Naive B cell (primary cell): Measurements from ENCODE around the gene TSG101. TPM values are rescaled to one million over a fixed set of nuclear protein-coding genes. Genes with fewer than 3 reads are reported as not detected.

ENCODE experiments used
- ATAC-seq, 2 donors: fragments of 150-1000 bp; cut with Tn5 transposase; 2 replicates each; pipeline ENCODE4 v1.10.0; 2021; ENCODE audit warnings: low read depth in 2 of 2, mild to moderate bottlenecking in 2 of 2, moderate library complexity in 2 of 2
- DNase-seq: peaks from one replicate; pipeline ENCODE4 v3.0.0; 2022
- H3K27ac Mint-ChIP-seq, 6 donors: one replicate each; pipeline ENCODE4 v1.8.0; 2020 to 2022; ENCODE audit warnings: mild to moderate bottlenecking in 6 of 6, mixed read lengths in 6 of 6, moderate library complexity in 5 of 6, inconsistent platforms in 2 of 6
- H3K27me3 Mint-ChIP-seq, 3 donors: one replicate each; pipeline ENCODE4 v1.8.0; 2021 to 2022; ENCODE audit warnings: mixed read lengths in 3 of 3, mild to moderate bottlenecking in 1 of 3
- H3K36me3 Mint-ChIP-seq, 2 donors: one replicate each; pipeline ENCODE4 v1.8.0; 2020 to 2022; ENCODE audit warnings: mixed read lengths in 2 of 2, inconsistent platforms in 1 of 2, mild to moderate bottlenecking in 1 of 2
- H3K4me1 Mint-ChIP-seq, 3 donors: one replicate each; pipeline ENCODE4 v1.8.0; 2020 to 2022; ENCODE audit warnings: mixed read lengths in 3 of 3, inconsistent platforms in 1 of 3, mild to moderate bottlenecking in 1 of 3, moderate library complexity in 1 of 3
- H3K4me3 Mint-ChIP-seq, 8 donors: one replicate each; pipeline ENCODE4 v1.8.0; 2020 to 2022; ENCODE audit warnings: mild to moderate bottlenecking in 8 of 8, mixed read lengths in 8 of 8, moderate library complexity in 8 of 8, inconsistent platforms in 2 of 8
- H3K9me3 Mint-ChIP-seq, 7 donors: one replicate each; pipeline ENCODE4 v1.8.0; 2020 to 2022; ENCODE audit warnings: mixed read lengths in 7 of 7, mild to moderate bottlenecking in 5 of 7, inconsistent platforms in 2 of 7, moderate library complexity in 1 of 7
- polyA plus RNA-seq, 6 donors: library from polyadenylated mRNA; unstranded; fragments of 300-500 nt; fragmentation: Illumina TruSeq; gene quantifications; one replicate each; pipeline ENCODE4 v1.2.3, GENCODE V29; 2021; ENCODE audit warnings: low read depth in 6 of 6

Gene TSG101
- polyA plus RNA-seq, 6 donors from 2014 or later: 72.9 to 101 (median 87.0) TPM

- Mint-ChIP-seq H3K27ac (peak overlapping the region in 1 of 6 donors; percentile 83), H3K4me1 (peaks cover 5 to 9% (median 7%) of the 10 kb centered on the region in 3 donors), H3K27me3 (no peaks in the 10 kb centered on the region), H3K36me3 (peaks cover 7 to 41% of the 10 kb centered on the region in 2 donors), H3K9me3 (peaks cover 0 to 1% (median 0%) of the 10 kb centered on the region in 7 donors), H3K4me3 (no peak overlapping the region)
- no peak for DNase-seq
- peak in 1 of 2 donors; percentile 45 for ATAC-seq
Measured at GRCh38 chr11:18485913-18486528, 40.7 kb downstream of the TSG101 start.

- H3K4me1 Mint-ChIP-seq: no peaks in the 10 kb centered on the region
- DNase-seq: no peak
- H3K27ac Mint-ChIP-seq: no peak overlapping the region
- H3K36me3 Mint-ChIP-seq: peaks cover 42 to 47% of the 10 kb centered on the region in 2 donors
- ATAC-seq: no peak
- H3K4me3 Mint-ChIP-seq: no peak overlapping the region
- H3K9me3 Mint-ChIP-seq: peaks cover 0 to 1% (median 0%) of the 10 kb centered on the region in 7 donors
- H3K27me3 Mint-ChIP-seq: no peaks in the 10 kb centered on the region
Measured at GRCh38 chr11:18479063-18479462, 47.7 kb downstream of the TSG101 start.

- Mint-ChIP-seq H3K36me3 (peaks cover 12% of the 10 kb centered on the region in 2 donors), H3K27ac (peak overlapping the region in 1 of 6 donors; percentile 22), H3K4me1 (no peaks in the 10 kb centered on the region), H3K4me3 (no peak overlapping the region), H3K27me3 (no peaks in the 10 kb centered on the region), H3K9me3 (no peaks in the 10 kb centered on the region)
- no peak for ATAC-seq
- no peak for DNase-seq
Measured at GRCh38 chr11:18472587-18472986, 54.2 kb downstream of the TSG101 start.

DNA sequence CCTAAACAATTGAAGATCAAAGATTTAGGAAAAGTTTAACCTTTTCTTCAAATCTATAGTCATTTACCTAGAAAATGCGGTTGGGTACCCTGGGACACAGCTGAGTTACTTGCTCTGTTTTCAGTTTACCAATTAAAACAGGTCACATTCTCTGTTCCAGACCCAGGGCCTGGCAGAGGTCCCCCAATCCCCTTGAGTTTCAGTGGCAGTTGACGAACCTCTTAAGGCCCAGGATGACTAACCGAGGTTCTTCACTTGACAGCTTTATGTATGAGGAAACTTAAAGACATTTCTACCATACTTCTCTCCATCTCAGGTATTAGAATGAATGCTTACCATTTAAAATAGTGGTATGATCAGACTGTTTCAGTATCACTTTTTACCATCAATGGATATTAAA is 54.7 kb downstream of the TSG101 start:
- Mint-ChIP-seq H3K4me3 (no peak overlapping the region), H3K4me1 (no peaks in the 10 kb centered on the region), H3K9me3 (no peaks in the 10 kb centered on the region), H3K27ac (peak overlapping the region in 1 of 6 donors; percentile 67), H3K27me3 (no peaks in the 10 kb centered on the region), H3K36me3 (peaks cover 8 to 10% of the 10 kb centered on the region in 2 donors)
- ATAC-seq (no peak), DNase-seq (no peak)

- ATAC-seq: no peak
- no peaks in the 10 kb centered on the region for H3K27me3 Mint-ChIP-seq
- H3K4me1 Mint-ChIP-seq: no peaks in the 10 kb centered on the region
- H3K36me3 Mint-ChIP-seq: no peaks in the 10 kb centered on the region
- H3K9me3 Mint-ChIP-seq: no peaks in the 10 kb centered on the region
- H3K4me3 Mint-ChIP-seq: no peak overlapping the region
- no peak for DNase-seq
- no peak overlapping the region for H3K27ac Mint-ChIP-seq
Measured at GRCh38 chr11:18468961-18469360, 57.8 kb downstream of the TSG101 start.

- H3K4me1 Mint-ChIP-seq: no peaks in the 10 kb centered on the region
- no peak overlapping the region for H3K4me3 Mint-ChIP-seq
- H3K27me3 Mint-ChIP-seq: no peaks in the 10 kb centered on the region
- ATAC-seq (no peak), DNase-seq (no peak)
- no peaks in the 10 kb centered on the region for H3K36me3 Mint-ChIP-seq
- H3K9me3 Mint-ChIP-seq: no peaks in the 10 kb centered on the region
- H3K27ac Mint-ChIP-seq: peak overlapping the region in 1 of 6 donors; percentile 71
Measured at GRCh38 chr11:18468059-18468458, 58.7 kb downstream of the TSG101 start.

DNA sequence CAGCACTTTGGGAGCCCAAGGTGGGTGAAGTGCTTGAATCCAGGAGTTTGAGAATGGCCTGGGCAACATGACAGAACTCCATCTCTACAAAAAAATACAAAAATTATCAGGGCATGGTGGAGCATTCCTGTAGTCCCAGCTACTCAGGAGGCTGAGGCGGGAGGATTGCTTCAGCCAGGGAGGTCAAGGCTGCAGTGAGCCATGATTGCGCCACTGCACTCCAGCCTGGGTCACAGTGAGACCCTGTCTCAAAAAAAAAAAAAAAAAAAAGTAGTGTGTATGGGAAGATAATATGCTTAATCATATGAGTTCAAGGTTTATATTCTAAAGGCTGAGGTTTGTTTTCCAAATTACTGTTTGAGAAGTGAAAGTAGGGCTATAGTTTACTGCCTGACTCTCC is 60.3 kb downstream of the TSG101 start:
- no peak for ATAC-seq
- DNase-seq: no peak
- H3K4me1 Mint-ChIP-seq: no peaks in the 10 kb centered on the region
- H3K27me3 Mint-ChIP-seq: no peaks in the 10 kb centered on the region
- peak overlapping the region in 3 of 6 donors; percentile 13 to 85 (median 21) for H3K27ac Mint-ChIP-seq
- no peaks in the 10 kb centered on the region for H3K9me3 Mint-ChIP-seq
- no peak overlapping the region for H3K4me3 Mint-ChIP-seq
- H3K36me3 Mint-ChIP-seq: no peaks in the 10 kb centered on the region

DNA sequence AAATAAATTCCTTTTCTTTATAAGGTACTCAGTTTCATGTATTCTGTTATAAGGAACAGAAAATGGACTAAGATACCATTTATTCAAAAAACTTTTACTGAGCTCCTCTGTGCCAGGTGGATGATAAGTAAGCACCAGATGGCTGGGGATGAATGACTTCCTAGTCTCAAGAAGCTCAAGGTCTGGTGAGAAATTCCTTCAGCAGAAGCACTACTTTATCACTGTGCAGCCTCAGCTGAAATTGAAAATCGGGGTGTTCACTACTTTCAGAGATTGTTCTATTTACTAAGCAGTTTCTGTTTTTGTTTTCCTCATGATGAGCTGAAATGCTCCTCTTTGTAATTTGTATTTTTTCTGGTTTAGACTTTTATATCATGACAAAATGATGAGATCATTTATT is 63.3 kb downstream of the TSG101 start:
- ATAC-seq (no peak), DNase-seq (no peak)
- H3K4me3 Mint-ChIP-seq: no peak overlapping the region
- H3K27me3 Mint-ChIP-seq: no peaks in the 10 kb centered on the region
- no peaks in the 10 kb centered on the region for H3K36me3 Mint-ChIP-seq
- H3K9me3 Mint-ChIP-seq: no peaks in the 10 kb centered on the region
- no peaks in the 10 kb centered on the region for H3K4me1 Mint-ChIP-seq
- H3K27ac Mint-ChIP-seq: no peak overlapping the region

DNA sequence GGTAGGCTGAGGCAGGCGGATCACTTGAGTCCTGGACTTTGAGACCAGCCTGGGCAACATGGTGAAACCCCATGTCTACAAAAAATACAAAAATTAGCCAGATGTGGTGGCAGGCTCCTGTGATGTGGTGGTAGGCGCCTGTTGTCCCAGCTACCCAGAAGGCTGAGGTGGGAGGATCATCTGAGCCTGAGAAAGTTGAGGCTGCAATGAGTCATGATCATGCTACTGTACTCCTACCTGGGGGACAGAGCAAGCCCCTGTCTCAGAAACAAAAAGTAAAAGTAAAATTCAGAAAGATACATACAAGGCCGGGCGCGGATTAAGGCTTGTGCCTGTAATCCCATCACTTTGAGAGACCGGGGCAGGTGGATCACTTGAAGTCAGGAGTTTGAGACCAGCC is 64.8 kb downstream of the TSG101 start:
- H3K4me3 Mint-ChIP-seq: peak overlapping the region in 1 of 8 donors; percentile 25
- no peaks in the 10 kb centered on the region for H3K36me3 Mint-ChIP-seq
- ATAC-seq (no peak), DNase-seq (no peak)
- no peaks in the 10 kb centered on the region for H3K9me3 Mint-ChIP-seq
- no peaks in the 10 kb centered on the region for H3K4me1 Mint-ChIP-seq
- H3K27ac Mint-ChIP-seq: no peak overlapping the region
- no peaks in the 10 kb centered on the region for H3K27me3 Mint-ChIP-seq

DNA sequence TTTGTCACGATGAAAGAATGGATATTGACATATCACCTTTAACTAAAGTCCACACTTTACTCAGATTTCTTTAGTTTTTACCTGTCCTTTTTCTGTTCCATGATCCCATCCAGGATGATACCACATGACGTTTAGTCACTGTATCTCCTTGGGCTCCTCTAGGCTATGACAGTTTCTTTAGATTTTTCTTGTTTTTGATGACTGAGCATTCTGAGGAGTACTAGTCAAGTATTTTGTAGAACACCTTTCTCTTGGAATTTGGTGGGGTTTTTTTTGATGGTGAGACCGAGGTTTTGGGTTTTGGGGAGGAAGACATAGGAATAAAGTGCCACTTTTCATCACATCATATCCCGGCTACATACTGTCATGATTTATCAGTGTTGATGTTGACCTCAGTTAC is 67.1 kb downstream of the TSG101 start:
- H3K4me1 Mint-ChIP-seq: peaks cover 0 to 5% (median 0%) of the 10 kb centered on the region in 3 donors
- ATAC-seq (no peak), DNase-seq (no peak)
- peaks cover 0 to 2% (median 0%) of the 10 kb centered on the region in 7 donors for H3K9me3 Mint-ChIP-seq
- H3K36me3 Mint-ChIP-seq: no peaks in the 10 kb centered on the region
- no peak overlapping the region for H3K4me3 Mint-ChIP-seq
- H3K27me3 Mint-ChIP-seq: peaks cover 0 to 8% (median 6%) of the 10 kb centered on the region in 3 donors
- no peak overlapping the region for H3K27ac Mint-ChIP-seq

DNA sequence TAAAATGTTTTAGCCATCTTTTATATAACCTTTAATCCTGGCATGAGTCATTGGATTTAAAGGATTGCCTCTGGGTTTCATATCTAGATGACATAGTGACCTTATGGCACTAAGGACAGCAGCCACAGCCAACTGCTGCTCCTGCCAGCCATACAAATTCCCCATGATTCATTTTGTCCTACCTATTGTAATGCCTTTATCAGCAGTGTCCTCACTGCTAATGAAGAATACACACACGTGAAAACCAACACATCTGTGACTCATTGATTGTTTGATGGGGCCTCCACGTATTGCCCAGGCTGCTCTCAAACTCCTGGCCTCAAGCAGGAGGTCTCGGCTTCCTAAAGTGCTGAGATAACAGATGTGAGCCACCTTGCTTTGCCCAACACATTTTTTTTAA is 69.3 kb downstream of the TSG101 start:
- H3K9me3 Mint-ChIP-seq: peaks cover 0 to 2% (median 0%) of the 10 kb centered on the region in 7 donors
- H3K27me3 Mint-ChIP-seq: peaks cover 0 to 12% (median 8%) of the 10 kb centered on the region in 3 donors
- H3K36me3 Mint-ChIP-seq: no peaks in the 10 kb centered on the region
- ATAC-seq (no peak), DNase-seq (no peak)
- H3K27ac Mint-ChIP-seq: no peak overlapping the region
- no peak overlapping the region for H3K4me3 Mint-ChIP-seq
- peaks cover 0 to 5% (median 0%) of the 10 kb centered on the region in 3 donors for H3K4me1 Mint-ChIP-seq

- peak in 1 of 2 donors; percentile 56 for ATAC-seq
- no peak for DNase-seq
- no peaks in the 10 kb centered on the region for H3K36me3 Mint-ChIP-seq
- H3K4me3 Mint-ChIP-seq: peak within 1 kb of the TSS in 4 of 8 donors; percentile 50 to 65 (median 62)
- peak within 1 kb of the TSS in 2 of 6 donors; percentile 81 to 94 for H3K27ac Mint-ChIP-seq
- peaks cover 0 to 12% (median 8%) of the 10 kb centered on the region in 3 donors for H3K27me3 Mint-ChIP-seq
- peaks cover 0 to 2% (median 0%) of the 10 kb centered on the region in 7 donors for H3K9me3 Mint-ChIP-seq
- H3K4me1 Mint-ChIP-seq: peaks cover 0 to 5% (median 0%) of the 10 kb centered on the region in 3 donors
Measured at GRCh38 chr11:18455686-18456372, 70.9 kb downstream of the TSG101 start, which contains the start of gene LDHAL6A. Gene LDHAL6A (plus strand): TSS chr11:18455856. CDS start chr11:18456681, 825 bp downstream.

- ATAC-seq: no peak
- H3K4me3 Mint-ChIP-seq: no peak overlapping the region
- H3K27me3 Mint-ChIP-seq: peaks cover 15 to 19% (median 19%) of the 10 kb centered on the region in 3 donors
Measured at GRCh38 chr11:18452927-18453326, 73.8 kb downstream of the TSG101 start.

DNA sequence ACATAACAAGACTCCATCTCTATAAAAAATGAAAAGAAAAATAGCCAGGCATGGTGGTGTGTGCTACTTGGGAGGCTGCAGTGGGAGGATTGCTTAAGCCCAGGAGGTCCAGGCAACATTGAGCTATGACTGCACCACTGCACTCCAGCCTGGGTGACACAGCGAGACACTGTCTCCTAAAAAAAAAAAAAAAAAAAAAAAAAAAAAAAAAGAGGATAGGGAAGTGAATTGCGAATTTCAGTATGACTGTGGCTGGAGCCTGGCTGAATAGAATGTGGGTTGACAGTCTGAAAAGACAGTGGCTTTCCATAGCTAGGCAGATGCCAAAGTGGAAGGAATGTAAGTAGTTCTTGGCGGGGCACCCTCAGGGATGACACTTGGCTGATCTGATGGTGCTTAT is 77.5 kb downstream of the TSG101 start:
- no peak overlapping the region for H3K4me3 Mint-ChIP-seq
- peaks cover 4 to 6% (median 4%) of the 10 kb centered on the region in 3 donors for H3K4me1 Mint-ChIP-seq
- H3K27me3 Mint-ChIP-seq: peaks cover 14 to 16% (median 15%) of the 10 kb centered on the region in 3 donors
- no peaks in the 10 kb centered on the region for H3K9me3 Mint-ChIP-seq
- no peak overlapping the region for H3K27ac Mint-ChIP-seq
- ATAC-seq (no peak), DNase-seq (no peak)
- H3K36me3 Mint-ChIP-seq: peaks cover 0 to 4% of the 10 kb centered on the region in 2 donors

More at GRCh38 chr11:18452927-18453326, 73.8 kb downstream of the TSG101 start:
- no peak for DNase-seq
- H3K4me1 Mint-ChIP-seq: peaks cover 0 to 5% (median 0%) of the 10 kb centered on the region in 3 donors
- no peak overlapping the region for H3K27ac Mint-ChIP-seq
- no peaks in the 10 kb centered on the region for H3K36me3 Mint-ChIP-seq
- peaks cover 0 to 2% (median 0%) of the 10 kb centered on the region in 7 donors for H3K9me3 Mint-ChIP-seq
